ENCODE data around the gene GSG1L.
"Not testable (repeated sequence)": the region's sequence is repeated elsewhere in the genome, so short reads cannot be mapped to it uniquely, and the experiment has no call there.

GSG1L gene

GRCh38 chr16:27960619-27961295 is 102.8 kb downstream of the GSG1L start:
- H3K27me3 ChIP-seq (ENCODE audit: low read depth, low read length): no peaks in the 10 kb centered on the region
- H3K36me3 ChIP-seq (ENCODE audit: control insufficient read depth in 1 of 2, insufficient read depth in 2 of 2, low read length in 2 of 2): no peaks in the 10 kb centered on the region
- no peak overlapping the region for H3K27ac ChIP-seq (ENCODE audit: low read length)
- no peak overlapping the region for H3K4me3 ChIP-seq (ENCODE audit: low read depth in 1 of 2, low read length in 2 of 2)
- H3K9me3 ChIP-seq (ENCODE audit: control insufficient read depth in 1 of 2, low read length in 2 of 2): peaks cover under 1 to 14% of the 10 kb centered on the region in 2 donors
- H3K4me1 ChIP-seq (ENCODE audit: control insufficient read depth in 1 of 2, insufficient read depth in 2 of 2, low read length in 2 of 2): no peaks in the 10 kb centered on the region

- Histone ChIP-seq H3K9me3 (ENCODE audit: control insufficient read depth in 1 of 2, low read length in 2 of 2) (peaks cover 5 to 18% of the 10 kb centered on the region in 2 donors), H3K27ac (ENCODE audit: low read length) (no peak overlapping the region), H3K27me3 (ENCODE audit: low read depth, low read length) (no peaks in the 10 kb centered on the region), H3K4me1 (ENCODE audit: control insufficient read depth in 1 of 2, insufficient read depth in 2 of 2, low read length in 2 of 2) (no peaks in the 10 kb centered on the region), H3K36me3 (ENCODE audit: control insufficient read depth in 1 of 2, insufficient read depth in 2 of 2, low read length in 2 of 2) (no peaks in the 10 kb centered on the region), H3K4me3 (ENCODE audit: low read depth in 1 of 2, low read length in 2 of 2) (no peak overlapping the region)
Observed at GRCh38 chr16:27959914-27960313, 103.6 kb downstream of the GSG1L start.

GRCh38 chr16:27954191-27954590 is 109.3 kb downstream of the GSG1L start:
- H3K9me3 ChIP-seq (ENCODE audit: control insufficient read depth in 1 of 2, low read length in 2 of 2): peaks cover 5 to 12% of the 10 kb centered on the region in 2 donors
- no peaks in the 10 kb centered on the region for H3K4me1 ChIP-seq (ENCODE audit: control insufficient read depth in 1 of 2, insufficient read depth in 2 of 2, low read length in 2 of 2)
- no peak overlapping the region for H3K4me3 ChIP-seq (ENCODE audit: low read depth in 1 of 2, low read length in 2 of 2)
- H3K27ac ChIP-seq (ENCODE audit: low read length): no peak overlapping the region
- no peaks in the 10 kb centered on the region for H3K27me3 ChIP-seq (ENCODE audit: low read depth, low read length)
- H3K36me3 ChIP-seq (ENCODE audit: control insufficient read depth in 1 of 2, insufficient read depth in 2 of 2, low read length in 2 of 2): no peaks in the 10 kb centered on the region

GRCh38 chr16:27952811-27953210 is 110.7 kb downstream of the GSG1L start:
- Histone ChIP-seq H3K4me3 (ENCODE audit: low read depth in 1 of 2, low read length in 2 of 2) (no peak overlapping the region), H3K4me1 (ENCODE audit: control insufficient read depth in 1 of 2, insufficient read depth in 2 of 2, low read length in 2 of 2) (no peaks in the 10 kb centered on the region), H3K27me3 (ENCODE audit: low read depth, low read length) (no peaks in the 10 kb centered on the region), H3K27ac (ENCODE audit: low read length) (no peak overlapping the region), H3K36me3 (ENCODE audit: control insufficient read depth in 1 of 2, insufficient read depth in 2 of 2, low read length in 2 of 2) (no peaks in the 10 kb centered on the region), H3K9me3 (ENCODE audit: control insufficient read depth in 1 of 2, low read length in 2 of 2) (peaks cover 5 to 12% of the 10 kb centered on the region in 2 donors)

- H3K27ac ChIP-seq (ENCODE audit: low read length): no peak overlapping the region
- no peak overlapping the region for H3K4me3 ChIP-seq (ENCODE audit: low read depth in 1 of 2, low read length in 2 of 2)
- H3K4me1 ChIP-seq (ENCODE audit: control insufficient read depth in 1 of 2, insufficient read depth in 2 of 2, low read length in 2 of 2): no peaks in the 10 kb centered on the region
- H3K27me3 ChIP-seq (ENCODE audit: low read depth, low read length): no peaks in the 10 kb centered on the region
- peaks cover 5 to 12% of the 10 kb centered on the region in 2 donors for H3K9me3 ChIP-seq (ENCODE audit: control insufficient read depth in 1 of 2, low read length in 2 of 2)
- H3K36me3 ChIP-seq (ENCODE audit: control insufficient read depth in 1 of 2, insufficient read depth in 2 of 2, low read length in 2 of 2): no peaks in the 10 kb centered on the region
Observed at GRCh38 chr16:27951489-27952120, 111.9 kb downstream of the GSG1L start.

GRCh38 chr16:27950206-27950887 is 113.2 kb downstream of the GSG1L start:
- H3K9me3 ChIP-seq (ENCODE audit: control insufficient read depth in 1 of 2, low read length in 2 of 2): peaks cover under 1% of the 10 kb centered on the region in 2 donors
- H3K27ac ChIP-seq (ENCODE audit: low read length): no peak overlapping the region
- H3K36me3 ChIP-seq (ENCODE audit: control insufficient read depth in 1 of 2, insufficient read depth in 2 of 2, low read length in 2 of 2): no peaks in the 10 kb centered on the region
- H3K4me3 ChIP-seq (ENCODE audit: low read depth in 1 of 2, low read length in 2 of 2): no peak overlapping the region
- H3K27me3 ChIP-seq (ENCODE audit: low read depth, low read length): no peaks in the 10 kb centered on the region
- H3K4me1 ChIP-seq (ENCODE audit: control insufficient read depth in 1 of 2, insufficient read depth in 2 of 2, low read length in 2 of 2): no peaks in the 10 kb centered on the region

- no peak overlapping the region for H3K4me3 ChIP-seq (ENCODE audit: low read depth in 1 of 2, low read length in 2 of 2)
- H3K27ac ChIP-seq (ENCODE audit: low read length): no peak overlapping the region
- no peaks in the 10 kb centered on the region for H3K27me3 ChIP-seq (ENCODE audit: low read depth, low read length)
- no peaks in the 10 kb centered on the region for H3K9me3 ChIP-seq (ENCODE audit: control insufficient read depth in 1 of 2, low read length in 2 of 2)
- no peaks in the 10 kb centered on the region for H3K4me1 ChIP-seq (ENCODE audit: control insufficient read depth in 1 of 2, insufficient read depth in 2 of 2, low read length in 2 of 2)
- H3K36me3 ChIP-seq (ENCODE audit: control insufficient read depth in 1 of 2, insufficient read depth in 2 of 2, low read length in 2 of 2): no peaks in the 10 kb centered on the region
Observed at GRCh38 chr16:27947696-27948095, 115.8 kb downstream of the GSG1L start.

GRCh38 chr16:27945233-27945973 is 118.1 kb downstream of the GSG1L start:
- no peak overlapping the region for H3K27ac ChIP-seq (ENCODE audit: low read length)
- no peak overlapping the region for H3K4me3 ChIP-seq (ENCODE audit: low read depth in 1 of 2, low read length in 2 of 2)
- H3K9me3 ChIP-seq (ENCODE audit: control insufficient read depth in 1 of 2, low read length in 2 of 2): no peaks in the 10 kb centered on the region
- no peaks in the 10 kb centered on the region for H3K36me3 ChIP-seq (ENCODE audit: control insufficient read depth in 1 of 2, insufficient read depth in 2 of 2, low read length in 2 of 2)
- no peaks in the 10 kb centered on the region for H3K27me3 ChIP-seq (ENCODE audit: low read depth, low read length)
- no peaks in the 10 kb centered on the region for H3K4me1 ChIP-seq (ENCODE audit: control insufficient read depth in 1 of 2, insufficient read depth in 2 of 2, low read length in 2 of 2)

- H3K4me3 ChIP-seq (ENCODE audit: low read depth in 1 of 2, low read length in 2 of 2): no peak overlapping the region
- H3K27me3 ChIP-seq (ENCODE audit: low read depth, low read length): no peaks in the 10 kb centered on the region
- no peak overlapping the region for H3K27ac ChIP-seq (ENCODE audit: low read length)
- no peaks in the 10 kb centered on the region for H3K36me3 ChIP-seq (ENCODE audit: control insufficient read depth in 1 of 2, insufficient read depth in 2 of 2, low read length in 2 of 2)
- no peaks in the 10 kb centered on the region for H3K4me1 ChIP-seq (ENCODE audit: control insufficient read depth in 1 of 2, insufficient read depth in 2 of 2, low read length in 2 of 2)
- H3K9me3 ChIP-seq (ENCODE audit: control insufficient read depth in 1 of 2, low read length in 2 of 2): no peaks in the 10 kb centered on the region
Observed at GRCh38 chr16:27943766-27944165, 119.7 kb downstream of the GSG1L start.

GRCh38 chr16:27942071-27942470 is 121.4 kb downstream of the GSG1L start:
- not testable (repeated sequence) for H3K9me3 ChIP-seq (ENCODE audit: control insufficient read depth in 1 of 2, low read length in 2 of 2); H3K36me3 ChIP-seq (ENCODE audit: control insufficient read depth in 1 of 2, insufficient read depth in 2 of 2, low read length in 2 of 2); H3K27ac ChIP-seq (ENCODE audit: low read length); H3K27me3 ChIP-seq (ENCODE audit: low read depth, low read length); H3K4me3 ChIP-seq (ENCODE audit: low read depth in 1 of 2, low read length in 2 of 2); H3K4me1 ChIP-seq (ENCODE audit: control insufficient read depth in 1 of 2, insufficient read depth in 2 of 2, low read length in 2 of 2)

GRCh38 chr16:27935076-27935475 is 128.4 kb downstream of the GSG1L start:
- H3K36me3 ChIP-seq (ENCODE audit: control insufficient read depth in 1 of 2, insufficient read depth in 2 of 2, low read length in 2 of 2): no peaks in the 10 kb centered on the region
- H3K9me3 ChIP-seq (ENCODE audit: control insufficient read depth in 1 of 2, low read length in 2 of 2): peaks cover 0 to 12% of the 10 kb centered on the region in 2 donors
- no peak overlapping the region for H3K4me3 ChIP-seq (ENCODE audit: low read depth in 1 of 2, low read length in 2 of 2)
- H3K27me3 ChIP-seq (ENCODE audit: low read depth, low read length): no peaks in the 10 kb centered on the region
- H3K27ac ChIP-seq (ENCODE audit: low read length): no peak overlapping the region
- no peaks in the 10 kb centered on the region for H3K4me1 ChIP-seq (ENCODE audit: control insufficient read depth in 1 of 2, insufficient read depth in 2 of 2, low read length in 2 of 2)

Measured in muscle layer of duodenum (tissue), 2 donors.